PFSK-1 (cell line): ENCODE results near the gene SPTBN1.

Source experiments
- FOXP2 ChIP-seq: optimal IDR thresholded peaks from 2 replicates; pipeline ENCODE3; 2011; ENCODE audit warnings: borderline replicate concordance, control low read depth, inconsistent platforms; ENCODE audit not compliant: insufficient read depth; ENCODE audit errors: extremely low read length, extremely low read depth
- POLR2AphosphoS5 ChIP-seq: IDR thresholded peaks from 2 replicates; pipeline ENCODE4 v1.6.1; 2012; ENCODE audit warnings: low read depth, mild to moderate bottlenecking, control low read depth, low read length, moderate library complexity
- SIN3A ChIP-seq: IDR thresholded peaks from 2 replicates; pipeline ENCODE4 v1.6.1; 2012; ENCODE audit warnings: mild to moderate bottlenecking, low read length, moderate library complexity, borderline replicate concordance; ENCODE audit not compliant: insufficient read depth
- TAF1 ChIP-seq: IDR thresholded peaks from 2 replicates; pipeline ENCODE4 v1.6.1; 2012; ENCODE audit warnings: low read length, control low read depth, borderline replicate concordance; ENCODE audit not compliant: insufficient read depth
- TF ChIP-seq, protein P1 (sequence below), 2 experiments: IDR thresholded peaks; 2 replicates each; pipeline versions ENCODE4 v1.6.1 to v1.8.0; 2011 to 2012; ENCODE audit warnings: low read depth in 2 of 2, low read length in 2 of 2, control low read depth in 1 of 2, inconsistent platforms in 1 of 2, mild to moderate bottlenecking in 1 of 2, moderate library complexity in 1 of 2; ENCODE audit not compliant: insufficient read depth in 1 of 2

Gene SPTBN1

DNA sequence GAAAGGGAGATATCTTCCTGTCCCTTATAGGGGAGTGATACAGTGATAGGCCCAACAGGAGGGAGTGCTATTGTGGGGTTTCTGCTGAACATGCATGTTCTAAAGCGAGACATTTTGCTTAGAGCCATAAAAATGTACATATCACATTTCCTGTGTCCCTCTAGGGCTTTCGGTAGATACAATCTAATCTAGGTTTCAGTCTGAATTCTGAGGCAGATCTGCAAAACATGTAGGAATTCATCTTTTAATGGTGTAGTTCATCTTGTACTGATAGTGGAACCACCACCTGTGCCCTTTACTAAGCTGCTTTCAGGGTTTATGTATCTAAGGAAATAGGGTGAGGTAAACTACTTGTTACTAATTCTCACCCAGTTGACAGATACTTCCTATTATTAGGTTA is 73.8 kb downstream of the SPTBN1 start:
- TF ChIP-seq TAF1 = no peak
- TF ChIP-seq POLR2AphosphoS5 = no peak
- TF ChIP-seq FOXP2 = no peak
- TF ChIP-seq SIN3A = no peak
- TF ChIP-seq, protein P1, sequence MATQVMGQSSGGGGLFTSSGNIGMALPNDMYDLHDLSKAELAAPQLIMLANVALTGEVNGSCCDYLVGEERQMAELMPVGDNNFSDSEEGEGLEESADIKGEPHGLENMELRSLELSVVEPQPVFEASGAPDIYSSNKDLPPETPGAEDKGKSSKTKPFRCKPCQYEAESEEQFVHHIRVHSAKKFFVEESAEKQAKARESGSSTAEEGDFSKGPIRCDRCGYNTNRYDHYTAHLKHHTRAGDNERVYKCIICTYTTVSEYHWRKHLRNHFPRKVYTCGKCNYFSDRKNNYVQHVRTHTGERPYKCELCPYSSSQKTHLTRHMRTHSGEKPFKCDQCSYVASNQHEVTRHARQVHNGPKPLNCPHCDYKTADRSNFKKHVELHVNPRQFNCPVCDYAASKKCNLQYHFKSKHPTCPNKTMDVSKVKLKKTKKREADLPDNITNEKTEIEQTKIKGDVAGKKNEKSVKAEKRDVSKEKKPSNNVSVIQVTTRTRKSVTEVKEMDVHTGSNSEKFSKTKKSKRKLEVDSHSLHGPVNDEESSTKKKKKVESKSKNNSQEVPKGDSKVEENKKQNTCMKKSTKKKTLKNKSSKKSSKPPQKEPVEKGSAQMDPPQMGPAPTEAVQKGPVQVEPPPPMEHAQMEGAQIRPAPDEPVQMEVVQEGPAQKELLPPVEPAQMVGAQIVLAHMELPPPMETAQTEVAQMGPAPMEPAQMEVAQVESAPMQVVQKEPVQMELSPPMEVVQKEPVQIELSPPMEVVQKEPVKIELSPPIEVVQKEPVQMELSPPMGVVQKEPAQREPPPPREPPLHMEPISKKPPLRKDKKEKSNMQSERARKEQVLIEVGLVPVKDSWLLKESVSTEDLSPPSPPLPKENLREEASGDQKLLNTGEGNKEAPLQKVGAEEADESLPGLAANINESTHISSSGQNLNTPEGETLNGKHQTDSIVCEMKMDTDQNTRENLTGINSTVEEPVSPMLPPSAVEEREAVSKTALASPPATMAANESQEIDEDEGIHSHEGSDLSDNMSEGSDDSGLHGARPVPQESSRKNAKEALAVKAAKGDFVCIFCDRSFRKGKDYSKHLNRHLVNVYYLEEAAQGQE (IDR thresholded peaks at IDR 0.05; ENCODE audit: insufficient read depth in 1 of 2, low read depth in 2 of 2, low read length in 2 of 2) = no peak

DNA sequence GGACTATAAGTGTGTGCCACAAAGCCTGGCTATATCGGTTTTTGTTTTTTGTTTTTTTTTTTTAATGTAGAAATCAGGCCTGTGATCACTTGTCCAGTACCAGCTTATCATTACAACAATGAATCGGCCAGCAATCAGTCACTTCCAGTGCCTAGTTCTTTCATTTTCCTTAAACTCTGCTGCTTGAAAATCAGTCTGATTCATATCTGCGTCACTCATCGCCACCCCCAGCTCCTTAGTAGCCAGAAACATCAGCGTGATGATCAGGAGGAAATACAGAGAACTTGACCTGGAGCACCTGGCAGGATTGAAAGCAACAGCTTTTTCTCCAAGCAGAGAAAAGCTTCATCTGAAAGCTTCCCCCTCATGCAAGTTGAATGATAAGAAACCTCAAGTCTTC is 75.4 kb downstream of the SPTBN1 start:
- TF ChIP-seq POLR2AphosphoS5 (no peak), TAF1 (no peak), SIN3A (no peak), FOXP2 (no peak)
- TF ChIP-seq, protein P1 (IDR thresholded peaks at IDR 0.05; ENCODE audit: insufficient read depth in 1 of 2, low read depth in 2 of 2, low read length in 2 of 2) = no peak

DNA sequence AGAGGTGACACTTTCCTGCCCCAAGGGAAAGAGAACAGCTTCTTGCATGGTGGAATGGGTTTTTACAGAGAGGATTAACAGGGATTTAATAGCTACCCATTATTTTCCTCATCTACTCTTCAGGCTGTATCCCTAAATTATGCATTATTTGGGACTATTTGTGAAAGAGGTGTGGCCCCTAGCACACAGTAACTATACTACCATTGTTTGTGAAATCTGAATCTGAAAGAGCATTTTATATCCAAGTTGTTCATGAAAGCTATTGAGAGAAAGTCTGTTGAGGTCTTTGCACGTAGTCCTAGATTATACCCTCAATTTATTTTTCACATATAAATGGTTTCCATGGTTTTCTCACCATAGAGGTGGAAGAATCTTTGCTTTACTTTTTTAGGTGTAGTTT is 78.1 kb downstream of the SPTBN1 start:
- TF ChIP-seq, protein P1 (IDR thresholded peaks at IDR 0.05; ENCODE audit: insufficient read depth in 1 of 2, low read depth in 2 of 2, low read length in 2 of 2) = no peak
- TF ChIP-seq POLR2AphosphoS5 (no peak), TAF1 (no peak), SIN3A (no peak), FOXP2 (no peak)

DNA sequence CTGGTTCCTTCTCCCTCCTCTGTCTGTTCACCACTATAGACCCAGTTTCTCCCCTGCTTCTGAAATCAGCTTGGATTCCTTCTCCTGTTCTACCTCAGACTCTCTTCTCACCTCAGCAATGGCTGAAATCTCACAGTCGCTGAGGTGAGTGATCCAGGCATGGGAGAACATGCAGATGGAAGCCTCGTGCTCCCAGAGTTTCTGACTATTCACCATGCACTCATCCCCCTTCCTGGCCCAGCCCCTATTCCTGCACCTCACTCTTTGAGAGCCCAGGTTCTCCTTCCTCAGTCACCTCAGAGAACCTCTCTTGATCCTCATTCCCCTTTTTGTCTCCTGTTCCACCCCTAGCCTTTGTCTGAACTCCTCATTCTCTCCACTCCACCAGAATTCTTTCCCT is 78.5 kb downstream of the SPTBN1 start:
- TF ChIP-seq POLR2AphosphoS5 (no peak), SIN3A (no peak), TAF1 (no peak), FOXP2 (no peak)
- TF ChIP-seq, protein P1 (IDR thresholded peaks at IDR 0.05; ENCODE audit: insufficient read depth in 1 of 2, low read depth in 2 of 2, low read length in 2 of 2) = no peak

DNA sequence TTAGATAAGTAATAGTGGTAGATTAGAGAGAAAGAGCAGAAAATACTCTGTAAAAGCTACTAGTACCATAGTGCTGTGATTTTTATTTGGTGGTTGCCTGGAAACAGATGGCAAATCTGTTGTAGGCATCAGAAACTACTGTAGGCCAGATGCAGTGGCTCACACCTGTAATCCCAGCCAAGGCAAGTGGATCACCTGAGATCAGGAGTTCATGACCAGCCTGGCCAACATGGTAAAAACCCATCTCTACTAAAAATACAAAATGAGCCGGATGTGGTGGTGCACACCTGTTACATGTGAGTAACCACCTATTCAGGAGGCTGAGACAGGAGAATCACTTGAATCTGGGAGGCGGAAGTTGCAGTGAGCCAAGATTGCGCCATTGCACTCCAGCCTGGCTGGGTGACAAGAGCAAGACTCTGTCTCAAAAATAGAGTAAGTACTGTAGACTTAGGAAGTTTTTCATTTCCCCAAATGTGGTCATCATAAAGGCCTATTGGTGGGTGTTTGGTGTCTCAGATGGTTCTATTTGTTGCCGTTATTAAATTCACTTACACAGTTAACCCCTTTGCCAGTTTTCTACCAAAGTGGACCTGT is 79.6 kb downstream of the SPTBN1 start:
- TF ChIP-seq POLR2AphosphoS5 = no peak
- TF ChIP-seq TAF1 = no peak
- TF ChIP-seq, protein P1 (IDR thresholded peaks at IDR 0.05; ENCODE audit: insufficient read depth in 1 of 2, low read depth in 2 of 2, low read length in 2 of 2) = no peak
- no peak for TF ChIP-seq SIN3A
- no peak for TF ChIP-seq FOXP2
